ENCODE measurements around the gene SLC35A1.
"Not testable (repeated sequence)": the region's sequence is repeated elsewhere in the genome, so short reads cannot be mapped to it uniquely, and the experiment has no call there.

SLC35A1 gene, protein sequence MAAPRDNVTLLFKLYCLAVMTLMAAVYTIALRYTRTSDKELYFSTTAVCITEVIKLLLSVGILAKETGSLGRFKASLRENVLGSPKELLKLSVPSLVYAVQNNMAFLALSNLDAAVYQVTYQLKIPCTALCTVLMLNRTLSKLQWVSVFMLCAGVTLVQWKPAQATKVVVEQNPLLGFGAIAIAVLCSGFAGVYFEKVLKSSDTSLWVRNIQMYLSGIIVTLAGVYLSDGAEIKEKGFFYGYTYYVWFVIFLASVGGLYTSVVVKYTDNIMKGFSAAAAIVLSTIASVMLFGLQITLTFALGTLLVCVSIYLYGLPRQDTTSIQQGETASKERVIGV

DNA sequence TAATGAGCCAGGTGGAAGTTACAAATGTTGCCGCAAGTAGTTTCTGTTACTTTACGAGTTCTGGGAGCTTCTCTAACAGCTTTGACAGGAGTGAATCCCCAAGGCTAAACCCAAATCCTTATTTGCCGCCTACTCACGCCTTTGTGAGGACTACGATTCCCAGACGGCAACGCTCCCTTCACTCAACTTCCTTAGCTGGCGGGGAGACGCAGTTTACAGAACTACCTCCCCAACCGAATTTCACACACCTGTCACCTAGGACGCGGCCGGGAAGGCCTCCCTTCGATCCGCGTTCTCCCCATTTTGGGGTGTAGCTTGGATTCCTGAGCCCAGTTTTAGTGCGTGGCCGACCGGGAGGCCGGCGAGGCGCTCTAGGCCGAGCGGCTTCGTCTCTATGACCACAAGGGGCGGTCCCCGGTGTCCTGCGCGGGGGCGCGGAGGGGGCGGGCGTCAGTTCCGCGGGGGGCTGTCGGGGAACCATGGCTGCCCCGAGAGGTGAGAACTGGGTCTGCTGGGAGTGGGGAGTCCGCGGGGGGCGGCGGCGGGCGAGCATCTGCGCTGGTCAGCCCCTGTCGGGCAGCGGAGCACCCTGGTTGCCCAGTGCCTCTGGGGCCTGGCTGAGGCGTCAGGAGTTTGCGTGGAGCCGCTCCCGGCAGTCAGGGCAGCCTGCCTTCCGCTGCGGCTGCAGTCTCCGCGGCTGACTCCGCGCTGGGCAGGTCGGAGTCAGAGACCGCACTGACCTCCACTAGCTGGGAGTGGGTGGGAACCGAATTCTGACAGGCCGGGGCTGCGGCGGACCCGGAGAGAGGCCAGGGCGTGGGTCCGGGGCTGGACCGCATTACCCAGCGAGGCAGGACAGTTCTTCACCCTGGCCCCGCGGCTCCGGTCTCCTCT is at the start of gene SLC35A1:
Gene SLC35A1, plus strand, starts transcription at position 450 of the 894 bp plus-strand sequence. Its CDS starts 30 bp downstream, at position 480.
- peak; percentile 42 for FAIRE-seq

DNA sequence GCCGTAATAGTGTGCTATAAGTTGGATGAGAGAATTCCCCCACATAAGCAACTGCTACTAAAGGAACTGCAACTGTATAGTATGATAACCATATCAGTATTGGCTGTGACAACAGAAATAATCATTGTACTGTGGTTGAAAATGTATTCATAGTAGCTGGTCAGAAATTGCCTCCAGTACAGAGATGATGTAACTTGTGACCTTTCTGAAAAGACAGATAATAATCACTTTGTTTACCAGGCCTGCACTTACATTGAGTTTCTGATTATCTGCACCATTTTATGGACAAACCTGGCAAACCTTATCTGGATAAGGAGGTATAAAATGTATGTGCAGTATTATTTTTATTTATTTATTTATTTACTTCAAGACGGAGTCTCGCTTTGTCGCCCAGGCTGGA is 46.0 kb upstream of the SLC35A1 start:
- no peak for FAIRE-seq

DNA sequence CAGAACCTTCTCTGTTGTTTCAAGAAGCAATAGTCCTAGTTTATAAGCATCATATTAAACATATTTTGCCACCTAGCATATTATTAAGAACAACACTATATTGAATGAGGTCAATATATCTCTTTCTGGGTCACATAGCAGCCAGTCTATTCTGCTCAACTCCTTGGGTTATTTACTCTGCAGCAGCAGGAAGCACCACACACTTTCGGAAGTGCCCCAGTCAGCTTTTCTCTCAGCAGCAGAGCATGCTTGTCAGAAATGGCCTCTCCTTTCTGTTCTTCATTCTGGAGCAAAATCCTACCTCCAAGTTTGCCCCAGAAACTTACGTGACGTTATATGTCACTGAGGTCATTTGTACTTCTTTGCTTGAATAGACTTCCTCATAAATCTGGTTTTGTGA is 42.3 kb upstream of the SLC35A1 start:
- FAIRE-seq = no peak

DNA sequence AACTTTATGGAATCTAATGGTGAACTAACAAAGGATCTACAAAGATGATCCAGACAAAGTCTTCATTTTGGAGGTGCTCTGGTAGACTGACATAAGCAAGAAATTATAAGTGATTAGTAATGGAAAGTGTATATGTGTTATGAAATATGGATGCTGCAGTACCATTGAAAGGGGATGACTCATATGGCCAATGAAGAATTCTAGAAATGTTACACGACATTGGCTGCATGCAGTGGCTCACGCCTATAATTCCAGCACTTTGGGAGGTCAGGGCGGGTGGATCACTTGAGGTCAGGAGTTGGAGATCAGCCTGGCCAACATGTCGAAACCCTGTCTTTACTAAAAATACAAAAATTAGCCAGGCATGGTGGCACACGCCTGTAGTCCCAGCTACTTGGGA is 41.5 kb upstream of the SLC35A1 start:
- no peak for FAIRE-seq

DNA sequence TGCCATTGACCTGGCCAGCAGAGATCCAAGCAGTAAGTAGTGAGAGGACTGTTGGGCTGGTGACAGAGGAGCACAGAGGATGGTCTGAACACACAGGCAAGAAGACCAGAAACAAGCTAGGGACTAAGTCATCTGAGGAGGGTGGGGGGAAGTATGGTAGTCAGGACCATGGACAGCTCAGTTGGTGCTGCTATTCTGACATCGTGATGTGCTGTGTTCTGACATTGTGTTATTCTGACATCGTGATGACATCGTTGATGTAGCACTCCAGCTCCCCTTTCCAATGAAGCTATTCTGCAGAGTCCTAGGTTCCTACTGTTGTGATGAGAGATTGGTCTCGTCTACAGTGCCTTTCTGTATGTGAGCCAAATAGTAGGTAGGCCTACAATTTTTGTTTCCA is 36.3 kb upstream of the SLC35A1 start:
- FAIRE-seq = no peak

DNA sequence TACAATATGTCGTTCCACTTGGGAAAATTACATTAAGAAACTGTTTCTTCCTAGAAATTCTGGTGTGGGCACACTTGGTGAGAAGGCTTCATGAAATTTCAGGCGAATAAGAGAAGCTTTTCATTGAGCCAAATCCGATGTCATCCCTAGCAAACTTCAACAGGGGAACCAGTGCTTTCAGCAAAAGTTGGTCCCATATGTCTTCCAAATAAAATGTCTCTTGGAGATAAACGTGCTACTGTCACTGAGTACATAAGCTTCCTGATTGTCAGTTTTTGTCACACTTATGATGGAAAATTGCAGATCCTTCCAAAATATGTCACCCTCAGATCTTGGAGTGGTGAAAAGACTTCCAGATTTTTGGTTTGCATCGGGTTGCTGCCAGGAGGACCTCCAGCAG is 31.1 kb upstream of the SLC35A1 start:
- no peak for FAIRE-seq

DNA sequence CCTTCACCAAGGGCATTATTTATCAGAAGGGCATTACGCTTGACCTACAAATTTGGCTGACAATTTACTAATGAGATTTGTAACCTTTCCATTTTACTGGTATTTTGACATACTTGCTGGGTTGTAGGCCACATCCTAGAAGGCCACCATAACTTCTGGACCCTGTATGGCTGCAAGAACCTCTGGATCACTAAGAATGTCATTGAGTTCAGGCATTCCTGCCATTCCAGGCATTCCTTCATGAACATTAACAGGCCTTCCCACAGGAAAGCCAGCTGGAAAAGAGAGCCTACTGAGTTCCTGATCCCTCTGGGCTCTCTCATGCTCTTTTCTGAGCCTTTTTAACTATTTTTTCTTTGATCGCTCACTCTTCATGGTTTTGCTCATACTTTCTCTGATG is 28.4 kb upstream of the SLC35A1 start:
- FAIRE-seq = no peak

DNA sequence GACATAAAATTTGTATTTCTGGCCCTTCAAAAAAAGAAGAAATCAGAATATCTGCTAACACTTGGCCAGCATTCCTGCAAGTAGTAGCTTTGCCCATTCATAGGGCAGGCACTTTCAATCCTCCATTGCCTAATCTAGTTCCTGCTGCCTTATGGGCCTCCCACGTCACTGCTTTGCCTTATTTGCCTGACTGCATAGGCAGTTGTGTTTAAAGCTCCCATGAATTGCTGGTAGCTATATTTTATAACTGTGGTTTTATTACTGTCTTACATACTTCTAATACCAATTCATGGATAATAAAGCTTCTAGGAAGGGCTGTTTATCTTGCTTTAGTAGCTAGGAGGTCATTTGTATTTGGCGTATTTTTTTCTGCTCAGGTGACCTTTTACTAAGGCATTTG is 7.7 kb upstream of the SLC35A1 start:
- no peak for FAIRE-seq

DNA sequence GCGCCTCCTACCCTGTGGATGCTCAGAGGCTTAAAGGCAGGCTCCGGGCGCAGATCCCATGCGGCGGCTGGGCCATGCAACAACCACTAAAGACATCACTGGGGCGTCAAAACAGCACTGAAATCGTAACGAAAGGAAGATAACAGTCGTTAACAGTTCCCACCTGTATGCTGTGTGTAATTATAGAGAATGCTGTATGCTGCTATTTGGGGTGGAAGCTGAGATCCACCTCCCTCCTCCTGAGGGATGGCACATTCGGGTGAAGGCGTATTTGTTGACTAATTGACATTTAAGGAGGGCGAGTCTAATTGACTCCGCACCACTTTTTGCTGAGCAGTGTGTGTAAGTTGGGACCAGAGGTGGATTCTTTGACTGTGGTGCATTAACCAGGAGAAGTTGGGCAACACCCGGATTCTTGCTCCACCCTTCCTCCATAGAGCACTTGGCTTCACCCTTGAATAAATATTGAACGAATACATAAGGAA is 687 bp downstream of the SLC35A1 start:
- FAIRE-seq = no peak

DNA sequence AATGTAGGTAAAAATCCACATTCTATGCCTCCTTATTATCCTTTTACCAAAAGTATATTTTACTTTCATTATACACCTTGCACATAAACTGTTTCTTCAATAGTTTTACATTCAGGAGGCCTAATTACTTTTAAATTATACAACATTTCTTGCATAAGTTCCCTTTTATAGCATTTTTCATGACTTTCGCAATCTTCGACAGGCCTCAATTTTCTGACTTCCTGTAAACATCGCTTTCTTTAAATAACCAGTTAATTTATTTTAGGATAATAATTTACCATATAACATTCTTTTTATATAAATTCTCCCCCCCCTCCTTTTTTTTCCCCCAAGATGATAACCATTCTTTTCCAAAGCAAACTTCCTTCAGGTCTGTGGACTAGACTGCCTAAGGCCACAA is 9.2 kb downstream of the SLC35A1 start:
- FAIRE-seq = no peak

DNA sequence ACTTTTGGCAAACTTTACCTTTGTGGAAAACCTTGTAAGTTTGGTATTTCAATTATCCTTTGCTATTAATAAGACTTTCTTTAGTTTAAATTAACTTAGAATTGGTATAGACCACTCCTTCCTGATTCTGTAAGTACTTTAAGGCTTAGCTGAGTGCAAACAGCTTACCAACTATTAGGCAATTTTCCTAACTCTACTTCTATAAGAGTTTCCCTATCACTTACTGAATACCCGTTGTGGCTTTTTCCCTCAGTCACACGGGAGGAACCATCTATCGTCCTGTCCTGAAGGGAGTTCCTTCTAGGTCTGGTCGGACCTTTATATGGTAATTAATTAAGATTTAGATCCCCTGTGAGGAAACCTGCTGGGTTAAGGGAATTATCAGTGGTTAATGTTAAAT is 9.6 kb downstream of the SLC35A1 start:
- no peak for FAIRE-seq

DNA sequence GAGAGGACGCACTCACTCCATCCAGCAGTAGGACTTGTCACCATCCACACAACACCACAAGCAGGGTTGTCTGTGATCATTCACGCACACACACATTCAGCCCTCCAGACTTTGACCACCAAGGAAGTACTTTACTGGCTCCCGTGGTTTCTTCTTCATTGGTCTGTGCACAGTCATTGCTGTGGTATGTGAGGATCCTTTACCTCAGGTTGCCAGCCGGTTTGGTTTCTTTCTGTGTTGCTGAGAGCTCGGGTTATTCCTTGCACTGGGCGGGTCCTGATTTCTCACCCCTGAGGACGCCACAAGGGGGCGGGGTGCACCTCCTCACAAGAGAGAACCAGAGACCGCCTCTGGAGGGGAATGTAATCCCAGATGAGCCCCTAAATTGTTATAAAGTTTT is 11.2 kb downstream of the SLC35A1 start:
- FAIRE-seq = no peak

DNA sequence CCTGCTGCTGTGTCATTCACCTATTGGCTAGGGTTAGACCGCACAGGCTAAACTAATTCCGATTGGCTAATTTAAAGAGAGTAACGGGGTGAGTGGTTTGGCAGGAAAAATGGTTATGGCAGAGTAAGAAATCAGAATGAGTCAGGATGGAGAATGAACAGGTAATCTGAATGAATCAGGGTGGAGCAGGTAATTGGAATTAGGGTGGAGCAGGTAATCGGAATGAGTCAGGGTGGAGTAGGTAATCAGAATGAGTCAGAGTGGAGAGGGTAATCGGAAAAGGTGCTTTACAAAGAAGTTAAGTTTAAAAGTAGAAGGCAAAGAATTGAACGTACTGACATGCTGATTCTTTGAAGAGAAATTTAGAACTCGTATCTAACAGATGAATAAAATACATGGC is 11.7 kb downstream of the SLC35A1 start:
- FAIRE-seq = no peak

DNA sequence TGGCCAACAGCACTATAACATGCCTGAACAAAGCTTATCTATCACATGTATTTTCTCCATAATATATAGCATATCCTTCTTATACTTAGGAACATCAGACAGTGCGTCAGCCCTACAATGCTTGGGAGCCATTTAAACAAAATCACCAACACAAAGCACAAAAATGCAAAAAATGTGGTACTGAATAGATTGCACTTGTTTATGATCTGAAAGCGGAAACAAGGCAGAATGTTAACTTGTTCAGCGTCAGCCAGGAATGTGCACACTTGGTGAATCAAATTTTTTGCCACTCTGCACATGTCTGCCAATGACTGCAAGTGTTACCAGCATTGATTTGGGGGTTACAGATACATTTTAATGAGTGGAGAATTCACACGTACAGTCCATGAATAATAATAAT is 14.8 kb downstream of the SLC35A1 start:
- no peak for FAIRE-seq

DNA sequence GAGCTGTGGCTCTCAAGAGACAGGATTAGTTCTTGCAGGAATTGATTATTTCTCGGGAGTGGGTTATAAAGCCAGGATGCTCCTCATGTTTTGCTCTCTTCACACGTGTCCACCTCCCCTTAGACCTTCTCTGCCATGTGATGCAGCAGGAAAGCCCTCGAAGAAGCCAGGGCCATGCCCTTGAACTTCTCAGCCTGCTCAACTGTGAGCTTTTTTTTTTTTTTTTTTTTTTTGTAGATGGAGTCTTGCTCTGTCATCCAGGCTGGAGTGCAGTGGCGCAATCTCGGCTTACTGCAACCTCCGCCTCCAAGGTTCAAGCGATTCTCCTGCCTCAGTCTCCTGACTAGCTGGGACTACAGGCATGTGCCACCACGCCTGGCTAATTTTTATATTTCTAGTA is 16.6 kb downstream of the SLC35A1 start:
- FAIRE-seq = not testable (repeated sequence)

DNA sequence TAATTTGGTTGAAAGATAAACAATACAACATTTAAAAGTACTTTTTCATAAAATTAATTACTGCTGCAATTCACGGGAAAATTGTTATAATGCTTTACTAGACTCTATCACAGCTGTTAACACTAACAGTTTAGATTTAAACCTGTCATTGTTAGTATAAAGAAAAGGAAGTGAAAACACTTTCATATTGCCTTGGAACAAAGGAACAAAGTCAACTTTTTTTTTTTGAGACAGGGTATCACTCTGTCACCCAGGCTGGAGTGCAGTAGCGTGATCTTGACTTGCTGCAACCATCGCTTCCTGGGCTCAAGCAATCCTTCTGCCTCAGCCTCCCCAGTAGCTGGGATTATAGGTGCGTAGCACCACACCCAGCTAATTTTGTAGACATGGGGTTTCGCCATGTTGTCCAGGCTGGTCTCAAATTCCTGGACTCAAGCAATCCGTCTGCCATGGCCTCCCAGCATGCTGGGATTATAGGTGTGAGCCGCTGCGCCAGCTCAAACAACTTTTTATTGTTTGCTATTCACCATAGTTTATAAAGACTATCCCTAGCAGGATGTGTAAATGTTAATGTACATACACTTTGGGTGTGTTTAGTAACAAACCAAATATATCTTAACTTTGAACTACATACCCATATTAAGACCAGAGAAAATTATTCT is 22.1 kb downstream of the SLC35A1 start:
- no peak for FAIRE-seq

DNA sequence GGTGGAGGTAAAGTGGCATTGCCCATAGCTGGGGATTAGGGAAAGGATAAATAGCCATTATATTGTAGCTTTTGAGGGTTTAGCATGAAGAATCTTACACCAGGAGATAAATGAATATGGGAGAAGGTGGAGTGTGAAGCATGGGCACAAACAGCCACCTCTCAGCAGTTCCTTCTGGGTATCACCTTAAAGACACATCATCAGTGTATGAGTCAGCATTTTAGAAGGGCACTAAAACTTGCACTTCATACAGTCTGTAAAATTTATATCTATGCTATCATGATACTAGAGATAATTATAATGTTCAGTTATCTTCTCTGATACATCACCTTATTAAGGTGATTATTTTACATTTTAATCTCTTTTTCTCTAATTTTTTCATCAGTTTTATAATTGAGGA is 25.3 kb downstream of the SLC35A1 start:
- FAIRE-seq = no peak

DNA sequence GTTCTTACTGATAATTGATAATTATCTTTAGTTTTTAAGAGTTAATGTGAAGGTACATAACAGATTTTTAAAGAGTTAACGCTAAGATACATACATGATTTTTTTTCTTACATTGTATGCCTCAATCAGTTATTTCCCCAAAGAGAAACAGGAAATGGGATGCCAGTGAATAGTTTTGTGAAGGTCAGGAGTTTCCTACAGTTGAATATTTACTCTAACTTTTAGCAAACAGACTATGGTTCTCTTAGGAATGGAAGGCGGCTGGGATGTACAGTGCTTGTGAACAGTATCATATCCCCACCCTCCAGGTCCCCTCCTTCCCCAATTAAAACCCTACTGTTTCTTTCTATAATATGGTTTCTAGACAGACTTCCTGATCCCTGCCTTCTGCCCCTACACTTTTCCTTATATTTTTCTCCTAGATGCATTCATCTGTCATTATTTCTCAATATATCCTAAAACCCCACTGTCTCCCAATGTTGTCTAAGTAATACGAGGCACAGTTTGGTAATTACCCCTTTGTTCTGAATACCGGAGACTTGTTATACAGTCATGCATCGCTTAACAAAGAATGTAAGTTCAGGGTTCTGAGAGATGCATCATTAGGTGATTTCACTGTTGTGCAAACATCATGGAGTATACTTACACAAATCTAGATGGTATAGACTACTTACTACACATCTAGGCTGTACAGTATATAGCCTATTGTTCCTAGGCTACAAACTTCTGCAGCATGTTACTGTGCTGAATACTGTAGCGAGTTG is 29.2 kb downstream of the SLC35A1 start:
- FAIRE-seq = no peak

DNA sequence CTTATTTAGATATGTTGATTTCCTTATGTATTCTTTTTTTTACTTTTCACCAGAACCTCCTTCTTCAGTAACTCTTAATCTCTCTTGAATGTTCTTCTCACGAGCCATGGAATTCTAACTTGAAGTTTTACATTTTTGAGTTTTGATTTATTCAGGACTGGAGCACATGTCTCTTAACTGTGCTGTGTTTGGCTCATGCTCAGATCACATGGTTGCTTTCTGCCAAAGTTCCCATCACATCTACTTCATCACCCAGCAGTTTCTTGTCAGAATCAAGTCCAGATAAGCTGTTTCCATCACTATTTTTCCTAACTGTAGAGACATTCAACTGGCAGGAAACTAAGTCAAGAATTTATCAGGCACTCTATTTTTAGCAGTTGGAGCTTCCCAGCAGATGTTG is 31.7 kb downstream of the SLC35A1 start:
- FAIRE-seq = no peak

DNA sequence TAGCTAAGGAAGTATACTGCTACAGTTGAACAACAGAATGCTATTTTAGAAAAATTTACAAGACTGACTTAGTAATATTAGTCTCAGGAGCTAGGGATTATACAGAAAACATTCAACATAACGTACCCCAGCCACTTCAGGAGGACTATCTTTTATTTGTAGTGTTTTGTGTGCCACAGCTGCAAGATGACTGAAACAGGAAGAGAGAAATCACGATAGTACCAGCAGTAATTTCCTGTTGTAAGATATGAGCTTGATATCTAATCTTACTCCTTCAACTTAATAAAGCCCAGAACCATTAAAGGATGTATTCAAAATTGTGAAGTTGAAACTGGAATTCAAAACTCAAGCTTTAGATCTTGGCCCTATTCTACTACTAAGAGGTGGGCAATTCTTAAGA is 42.1 kb downstream of the SLC35A1 start:
- FAIRE-seq = no peak

DNA sequence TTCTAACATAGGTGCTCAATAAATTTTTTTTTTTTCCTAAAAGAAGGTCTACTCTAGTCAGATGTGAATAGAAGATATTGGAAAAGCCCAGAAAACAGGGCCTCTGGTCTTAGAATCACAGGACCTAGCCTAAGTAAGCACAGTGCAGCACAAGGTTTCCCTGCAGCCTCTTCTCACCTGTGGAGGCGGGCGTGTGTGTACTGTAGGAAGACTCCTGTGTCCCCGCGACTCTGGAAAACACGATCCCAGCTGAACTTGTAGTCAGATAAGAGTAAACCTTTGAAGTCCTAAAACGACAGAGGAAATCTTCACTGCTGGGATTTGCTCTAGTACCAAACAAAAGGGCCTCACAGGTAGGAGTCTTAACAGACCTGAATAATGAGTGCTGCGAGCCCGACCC is 45.7 kb downstream of the SLC35A1 start:
- no peak for FAIRE-seq

DNA sequence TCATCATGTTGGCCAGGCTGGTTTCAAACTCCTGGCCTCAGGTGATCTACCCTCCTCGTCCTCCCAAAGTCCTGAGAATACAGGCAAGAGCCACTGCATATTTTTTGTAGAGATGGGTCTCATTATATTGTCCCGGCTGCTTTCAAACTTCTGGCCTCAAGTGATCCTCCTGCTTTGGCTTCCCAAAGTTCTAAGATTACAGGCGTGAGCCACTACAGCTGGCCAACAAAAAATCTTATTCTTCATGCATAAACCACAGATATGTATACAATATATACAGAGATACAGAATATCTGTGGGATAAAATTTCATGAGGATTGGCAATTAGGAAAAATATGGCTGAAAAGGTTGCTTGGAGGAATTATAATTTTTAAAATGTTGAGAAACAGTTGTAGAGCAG is 49.9 kb downstream of the SLC35A1 start:
- no peak for FAIRE-seq

DNA sequence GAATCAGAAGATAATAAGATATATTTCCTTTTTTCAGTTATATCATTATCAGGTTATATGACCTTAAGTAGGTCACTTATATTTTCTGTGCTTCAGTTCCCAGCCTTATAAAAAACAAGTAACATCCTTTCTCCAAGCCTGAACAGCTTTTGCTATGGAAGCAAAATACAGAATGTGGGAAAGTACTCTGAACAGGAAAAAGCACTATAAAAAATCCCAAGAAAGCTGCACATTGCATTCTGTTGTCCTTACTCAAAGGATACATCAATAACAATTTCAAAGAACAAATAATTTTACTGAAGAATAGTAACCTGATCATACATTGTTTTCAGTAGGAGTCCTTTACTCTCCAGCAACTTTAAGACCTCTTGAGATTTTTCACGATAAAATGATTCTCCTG is 56.4 kb downstream of the SLC35A1 start:
- FAIRE-seq = no peak
